ENCODE results near the gene CRYBG2.
"Not testable (repeated sequence)": the region's sequence is repeated elsewhere in the genome, so short reads cannot be mapped to it uniquely, and the experiment has no call there.

The CRYBG2 gene

DNA sequence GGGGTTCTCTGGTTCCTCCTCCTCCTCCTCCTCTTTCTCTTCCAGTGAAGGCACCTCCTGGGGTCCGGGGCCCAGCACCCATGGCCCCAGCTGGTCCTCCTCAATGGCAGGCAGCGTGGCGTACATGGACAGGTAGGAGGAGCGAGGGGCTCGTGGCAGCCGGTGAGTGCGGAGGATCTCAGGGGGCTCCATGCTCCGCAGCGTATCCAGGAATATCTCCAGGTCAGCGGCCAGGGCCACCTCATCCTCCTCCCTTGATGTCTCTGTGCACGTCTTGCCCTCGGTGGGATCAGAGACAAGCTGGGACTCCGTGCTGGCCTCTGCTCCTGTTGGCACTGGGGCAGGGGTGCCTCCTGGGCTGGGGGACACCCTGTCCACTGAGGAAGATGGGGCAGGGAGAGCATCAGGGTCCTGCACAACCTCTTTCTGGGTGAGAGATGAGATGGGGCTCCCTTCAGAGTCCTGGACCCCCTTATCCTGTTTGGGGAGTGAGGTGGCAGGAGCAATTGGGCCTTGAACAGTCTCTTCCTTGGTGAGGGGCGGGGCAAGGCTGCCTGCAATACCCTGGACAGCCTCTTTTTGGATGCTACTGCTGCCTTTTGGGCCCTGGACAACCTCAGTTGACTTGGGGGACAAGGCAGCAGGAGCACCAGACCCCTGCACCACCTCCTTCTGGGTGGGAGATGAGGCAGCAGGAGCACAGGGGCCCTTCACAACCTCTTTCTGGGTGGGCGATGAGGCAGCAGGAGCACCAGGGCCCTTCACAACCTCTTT, 9.6 kb downstream of the CRYBG2 start:
- H3K27me3 ChIP-seq (ENCODE audit: control insufficient read depth, insufficient read depth, low read length), result no peaks in the 10 kb centered on the region
- H3K9me3 ChIP-seq (ENCODE audit: control insufficient read depth, low read depth, low read length), result no peaks in the 10 kb centered on the region
- no peak overlapping the region for H3K27ac ChIP-seq (ENCODE audit: low read length)
- H3K4me1 ChIP-seq (ENCODE audit: control insufficient read depth, low read depth, low read length), result no peaks in the 10 kb centered on the region
- no peak overlapping the region for H3K4me3 ChIP-seq (ENCODE audit: low read length)
- H3K9ac ChIP-seq (ENCODE audit: low read length), result no peak overlapping the region
- H3K36me3 ChIP-seq (ENCODE audit: control insufficient read depth, low read depth, low read length), result no peaks in the 10 kb centered on the region

DNA sequence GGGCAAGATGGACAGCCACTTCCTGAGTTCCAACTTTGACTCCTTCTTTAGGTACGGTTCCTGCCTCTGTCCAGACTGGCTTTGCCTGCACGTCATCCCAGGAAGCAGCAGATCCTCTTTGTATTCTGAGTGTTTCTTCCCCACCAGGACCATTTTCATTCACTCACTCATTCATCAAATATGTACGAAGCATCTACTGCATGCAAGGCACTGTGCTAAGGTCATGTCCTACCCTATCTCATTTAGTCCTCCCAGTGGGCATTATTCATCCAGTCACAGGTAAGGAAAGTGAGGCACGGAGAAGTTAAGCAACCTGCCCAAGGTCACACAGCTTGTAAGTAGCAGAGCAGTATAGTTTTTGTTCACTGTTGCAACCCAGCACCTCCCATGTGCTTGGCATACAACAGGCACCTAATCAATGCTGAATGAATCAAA, 13.9 kb downstream of the CRYBG2 start:
- Histone ChIP-seq H3K9ac (ENCODE audit: low read length) (no peak overlapping the region), H3K36me3 (ENCODE audit: control insufficient read depth, low read depth, low read length) (no peaks in the 10 kb centered on the region), H3K4me3 (ENCODE audit: low read length) (no peak overlapping the region), H3K4me1 (ENCODE audit: control insufficient read depth, low read depth, low read length) (peaks cover 15% of the 10 kb centered on the region), H3K27me3 (ENCODE audit: control insufficient read depth, insufficient read depth, low read length) (peaks cover 8% of the 10 kb centered on the region), H3K27ac (ENCODE audit: low read length) (no peak overlapping the region), H3K9me3 (ENCODE audit: control insufficient read depth, low read depth, low read length) (no peaks in the 10 kb centered on the region)

DNA sequence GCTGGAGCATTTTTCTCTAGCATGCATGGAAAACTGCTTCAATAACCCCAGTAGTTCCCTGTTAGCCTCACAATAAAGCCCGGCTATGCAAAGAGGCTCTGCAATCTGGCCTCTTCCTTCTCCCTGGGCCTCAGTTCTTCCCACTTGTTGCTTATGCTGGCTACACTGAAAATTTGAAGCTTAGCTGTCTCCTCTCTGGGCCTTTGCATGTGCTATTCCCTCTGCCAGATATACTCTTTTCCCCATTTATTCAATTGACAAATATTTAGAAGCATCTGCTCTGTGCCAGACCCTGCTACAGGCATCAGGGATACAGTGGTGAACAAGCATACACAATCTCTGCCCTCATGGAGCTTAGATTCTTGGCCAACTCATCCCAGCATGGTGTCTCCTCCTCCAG, 15.3 kb downstream of the CRYBG2 start:
- Histone ChIP-seq H3K9me3 (ENCODE audit: control insufficient read depth, low read depth, low read length) (no peaks in the 10 kb centered on the region), H3K4me1 (ENCODE audit: control insufficient read depth, low read depth, low read length) (peaks cover 19% of the 10 kb centered on the region), H3K27me3 (ENCODE audit: control insufficient read depth, insufficient read depth, low read length) (peaks cover 8% of the 10 kb centered on the region), H3K9ac (ENCODE audit: low read length) (no peak overlapping the region), H3K36me3 (ENCODE audit: control insufficient read depth, low read depth, low read length) (no peaks in the 10 kb centered on the region), H3K4me3 (ENCODE audit: low read length) (no peak overlapping the region), H3K27ac (ENCODE audit: low read length) (no peak overlapping the region)

DNA sequence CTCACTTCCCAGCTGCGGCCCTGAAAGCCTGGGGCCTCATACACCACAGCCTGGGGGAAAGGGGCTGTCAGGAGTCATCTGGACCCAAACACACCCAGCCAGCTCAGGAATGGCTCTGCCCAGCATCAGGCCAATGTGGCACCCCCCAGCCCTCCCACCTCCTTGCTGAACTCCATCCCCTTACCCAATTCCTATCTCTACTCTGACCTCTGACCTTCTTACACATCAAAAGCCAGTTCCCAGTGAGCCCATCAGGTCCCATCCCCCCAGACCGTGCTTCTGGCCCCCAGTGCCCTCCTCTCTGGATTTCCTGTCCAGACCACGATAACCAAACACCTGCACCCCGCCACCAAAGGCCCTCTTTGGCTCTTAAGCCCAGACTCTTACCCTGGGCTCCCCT, 16.3 kb downstream of the CRYBG2 start:
- H3K27me3 ChIP-seq (ENCODE audit: control insufficient read depth, insufficient read depth, low read length), result peaks cover 8% of the 10 kb centered on the region
- no peaks in the 10 kb centered on the region for H3K9me3 ChIP-seq (ENCODE audit: control insufficient read depth, low read depth, low read length)
- no peak overlapping the region for H3K27ac ChIP-seq (ENCODE audit: low read length)
- H3K36me3 ChIP-seq (ENCODE audit: control insufficient read depth, low read depth, low read length), result no peaks in the 10 kb centered on the region
- no peak overlapping the region for H3K9ac ChIP-seq (ENCODE audit: low read length)
- peaks cover 19% of the 10 kb centered on the region for H3K4me1 ChIP-seq (ENCODE audit: control insufficient read depth, low read depth, low read length)
- H3K4me3 ChIP-seq (ENCODE audit: low read length), result no peak overlapping the region

DNA sequence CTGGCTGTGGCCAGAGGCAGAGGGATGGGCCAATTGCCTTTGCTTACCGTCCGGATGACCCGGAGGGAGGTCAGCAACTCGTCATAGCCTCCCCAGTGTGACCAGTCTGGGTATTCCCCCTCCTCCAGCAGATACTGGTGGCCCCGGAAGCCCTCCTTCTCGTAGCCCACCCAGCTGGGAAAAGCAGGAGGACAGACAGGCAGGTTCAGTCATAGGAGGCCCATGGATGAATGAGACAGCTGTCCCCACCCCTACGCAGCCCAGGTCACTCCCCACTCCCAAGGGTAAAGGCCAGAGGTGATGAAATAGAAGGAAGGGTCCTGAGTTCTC, 16.8 kb downstream of the CRYBG2 start:
- no peaks in the 10 kb centered on the region for H3K9me3 ChIP-seq (ENCODE audit: control insufficient read depth, low read depth, low read length)
- peaks cover 8% of the 10 kb centered on the region for H3K27me3 ChIP-seq (ENCODE audit: control insufficient read depth, insufficient read depth, low read length)
- peaks cover 19% of the 10 kb centered on the region for H3K4me1 ChIP-seq (ENCODE audit: control insufficient read depth, low read depth, low read length)
- no peaks in the 10 kb centered on the region for H3K36me3 ChIP-seq (ENCODE audit: control insufficient read depth, low read depth, low read length)
- H3K27ac ChIP-seq (ENCODE audit: low read length), result no peak overlapping the region
- peak overlapping the region; percentile 79 for H3K4me3 ChIP-seq (ENCODE audit: low read length)
- peak overlapping the region; percentile 36 for H3K9ac ChIP-seq (ENCODE audit: low read length)

DNA sequence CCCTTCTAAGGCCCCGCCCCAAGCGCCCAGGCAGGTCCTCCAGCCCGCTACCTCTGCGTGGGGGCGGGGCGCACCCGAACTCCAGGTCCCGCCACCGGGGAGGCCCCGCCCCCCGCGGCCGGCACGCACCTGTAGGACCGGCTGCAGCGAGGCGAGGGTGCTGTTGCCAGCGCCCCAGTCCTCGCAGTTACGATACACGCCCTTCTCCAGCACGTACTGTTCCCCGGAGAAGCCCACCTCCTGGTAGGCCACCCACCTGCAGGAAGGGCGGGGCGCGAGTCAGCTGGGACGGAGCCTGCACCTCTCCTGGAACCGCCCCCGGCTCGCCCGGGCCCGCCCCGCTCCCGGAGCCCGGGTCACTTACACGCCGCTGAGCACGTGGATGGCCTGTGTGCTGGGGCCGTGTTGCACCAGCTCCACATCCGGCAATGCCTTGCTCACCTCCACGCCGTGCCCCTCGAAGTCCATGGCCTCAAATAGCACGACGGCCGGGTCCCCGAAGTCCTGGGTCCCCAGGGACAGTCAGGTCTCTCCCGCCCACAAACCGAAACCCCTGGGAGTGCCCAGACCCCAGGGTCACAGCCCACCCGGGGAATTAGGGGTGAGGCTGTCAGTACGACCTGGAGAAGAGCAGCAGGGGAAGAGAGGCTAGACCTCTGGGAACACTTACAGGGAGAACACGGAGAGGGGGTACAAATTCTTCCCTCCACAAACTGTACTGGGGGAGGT, 17.3 kb downstream of the CRYBG2 start:
- H3K9me3 ChIP-seq (ENCODE audit: control insufficient read depth, low read depth, low read length), result no peaks in the 10 kb centered on the region
- H3K4me1 ChIP-seq (ENCODE audit: control insufficient read depth, low read depth, low read length), result peaks cover 19% of the 10 kb centered on the region
- peak overlapping the region; percentile 79 for H3K4me3 ChIP-seq (ENCODE audit: low read length)
- peaks cover 8% of the 10 kb centered on the region for H3K27me3 ChIP-seq (ENCODE audit: control insufficient read depth, insufficient read depth, low read length)
- H3K27ac ChIP-seq (ENCODE audit: low read length), result no peak overlapping the region
- no peaks in the 10 kb centered on the region for H3K36me3 ChIP-seq (ENCODE audit: control insufficient read depth, low read depth, low read length)
- peak overlapping the region; percentile 36 for H3K9ac ChIP-seq (ENCODE audit: low read length)

DNA sequence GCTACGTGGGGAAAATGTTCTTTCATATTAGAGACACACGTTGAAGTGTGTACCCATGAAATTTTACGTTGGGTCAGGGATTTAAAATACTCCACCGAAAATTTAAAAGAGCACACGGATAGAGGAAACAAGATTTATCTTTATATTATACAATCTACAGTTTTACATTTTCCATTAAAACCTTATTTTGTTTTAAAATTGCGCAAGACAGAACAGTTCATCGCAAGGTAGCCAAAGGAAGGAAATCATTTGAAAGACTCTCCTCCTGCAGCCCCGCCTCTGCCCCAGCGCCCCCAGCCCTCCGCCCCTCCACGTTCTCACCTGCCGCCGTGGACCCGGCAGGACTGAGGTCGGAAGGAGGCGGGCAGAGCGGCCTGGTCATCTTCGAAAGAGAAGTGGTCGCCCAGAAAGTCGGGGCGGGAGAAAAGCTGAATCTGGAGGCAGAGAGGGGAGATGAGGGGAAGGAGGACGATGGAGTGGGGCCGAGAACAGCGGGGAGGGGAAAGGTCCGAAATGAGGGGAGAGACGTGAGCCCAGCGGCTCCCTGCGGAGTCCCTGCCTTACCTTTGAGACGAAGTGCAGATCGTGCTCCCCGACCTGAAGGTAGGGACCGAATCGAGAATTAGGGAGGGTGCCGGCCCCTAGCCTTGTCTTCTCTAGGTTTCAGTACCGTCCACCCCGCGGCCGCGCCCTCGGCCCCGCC, 18.0 kb downstream of the CRYBG2 start:
- peak overlapping the region; percentile 36 for H3K9ac ChIP-seq (ENCODE audit: low read length)
- H3K27me3 ChIP-seq (ENCODE audit: control insufficient read depth, insufficient read depth, low read length), result peaks cover 8% of the 10 kb centered on the region
- H3K4me1 ChIP-seq (ENCODE audit: control insufficient read depth, low read depth, low read length), result peaks cover 19% of the 10 kb centered on the region
- H3K9me3 ChIP-seq (ENCODE audit: control insufficient read depth, low read depth, low read length), result no peaks in the 10 kb centered on the region
- H3K4me3 ChIP-seq (ENCODE audit: low read length), result peak overlapping the region; percentile 79
- no peak overlapping the region for H3K27ac ChIP-seq (ENCODE audit: low read length)
- H3K36me3 ChIP-seq (ENCODE audit: control insufficient read depth, low read depth, low read length), result peaks cover 6% of the 10 kb centered on the region

DNA sequence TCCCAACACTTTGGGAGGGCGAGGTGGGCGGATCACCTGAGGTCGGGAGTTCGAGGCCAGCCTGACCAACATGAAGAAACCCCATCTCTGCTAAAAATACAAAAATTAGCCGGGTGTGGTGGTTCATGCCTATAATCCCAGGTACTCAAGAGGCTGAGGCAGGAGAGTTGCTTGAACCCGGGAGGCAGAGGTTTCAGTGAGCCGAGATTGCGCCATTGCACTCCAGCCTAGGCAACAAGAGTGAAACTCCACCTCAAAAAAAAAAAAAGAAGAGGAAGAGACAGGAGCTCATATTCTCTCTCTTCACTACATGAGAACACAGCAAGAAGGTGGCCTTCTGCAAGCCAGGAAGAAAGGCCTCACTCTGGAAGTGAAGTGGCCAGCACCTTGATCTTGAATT, 20.6 kb downstream of the CRYBG2 start:
- H3K4me1 ChIP-seq (ENCODE audit: control insufficient read depth, low read depth, low read length), result peaks cover 19% of the 10 kb centered on the region
- H3K9me3 ChIP-seq (ENCODE audit: control insufficient read depth, low read depth, low read length); H3K9ac ChIP-seq (ENCODE audit: low read length); H3K27me3 ChIP-seq (ENCODE audit: control insufficient read depth, insufficient read depth, low read length); H3K27ac ChIP-seq (ENCODE audit: low read length); H3K4me3 ChIP-seq (ENCODE audit: low read length): not testable (repeated sequence)
- H3K36me3 ChIP-seq (ENCODE audit: control insufficient read depth, low read depth, low read length), result peaks cover 11% of the 10 kb centered on the region

DNA sequence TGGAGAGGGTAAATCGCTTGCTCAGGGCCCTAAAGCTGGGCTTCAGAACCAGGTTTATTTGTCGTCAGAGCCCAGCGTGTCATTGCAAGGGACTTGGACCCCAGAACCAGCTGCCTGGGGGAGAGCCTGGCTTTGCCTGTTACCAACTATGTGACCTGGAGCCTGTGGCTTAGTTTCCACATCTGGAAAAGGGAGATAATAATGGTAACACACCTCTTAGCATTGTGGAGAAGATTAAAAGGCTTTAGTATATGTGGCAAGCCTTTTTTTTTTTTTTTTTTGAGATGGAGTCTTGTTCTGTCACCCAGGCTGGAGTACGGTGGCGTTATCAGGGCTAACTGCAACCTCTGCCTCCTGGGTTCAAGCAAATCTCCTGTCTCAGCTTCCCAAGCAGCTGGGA, 23.7 kb downstream of the CRYBG2 start:
- H3K9me3 ChIP-seq (ENCODE audit: control insufficient read depth, low read depth, low read length), result no peaks in the 10 kb centered on the region
- peaks cover 15% of the 10 kb centered on the region for H3K36me3 ChIP-seq (ENCODE audit: control insufficient read depth, low read depth, low read length)
- no peak overlapping the region for H3K27ac ChIP-seq (ENCODE audit: low read length)
- peaks cover 6% of the 10 kb centered on the region for H3K4me1 ChIP-seq (ENCODE audit: control insufficient read depth, low read depth, low read length)
- H3K4me3 ChIP-seq (ENCODE audit: low read length), result no peak overlapping the region
- no peaks in the 10 kb centered on the region for H3K27me3 ChIP-seq (ENCODE audit: control insufficient read depth, insufficient read depth, low read length)
- H3K9ac ChIP-seq (ENCODE audit: low read length), result no peak overlapping the region

DNA sequence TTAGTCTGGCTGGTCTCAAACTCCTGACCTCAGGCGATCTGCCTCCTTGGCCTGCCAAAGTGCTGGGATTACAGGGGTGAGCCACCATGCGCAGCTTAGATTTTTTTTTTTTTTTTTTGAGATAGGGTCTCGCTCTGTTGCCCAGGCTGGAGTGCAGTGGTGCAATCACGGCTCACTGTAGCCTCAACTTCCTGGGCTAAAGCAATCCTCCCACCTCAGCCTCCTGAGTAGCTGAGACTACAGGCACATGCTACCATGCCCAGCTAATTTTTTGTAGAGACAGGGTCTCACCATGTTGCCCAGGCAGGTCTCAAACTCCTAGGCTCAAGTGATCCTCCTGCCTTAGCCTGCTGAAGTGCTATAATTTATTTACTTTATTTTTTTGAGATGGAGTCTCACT, 24.6 kb downstream of the CRYBG2 start:
- peaks cover 23% of the 10 kb centered on the region for H3K36me3 ChIP-seq (ENCODE audit: control insufficient read depth, low read depth, low read length)
- H3K4me1 ChIP-seq (ENCODE audit: control insufficient read depth, low read depth, low read length); H3K9me3 ChIP-seq (ENCODE audit: control insufficient read depth, low read depth, low read length); H3K27ac ChIP-seq (ENCODE audit: low read length); H3K9ac ChIP-seq (ENCODE audit: low read length); H3K4me3 ChIP-seq (ENCODE audit: low read length); H3K27me3 ChIP-seq (ENCODE audit: control insufficient read depth, insufficient read depth, low read length): not testable (repeated sequence)

DNA sequence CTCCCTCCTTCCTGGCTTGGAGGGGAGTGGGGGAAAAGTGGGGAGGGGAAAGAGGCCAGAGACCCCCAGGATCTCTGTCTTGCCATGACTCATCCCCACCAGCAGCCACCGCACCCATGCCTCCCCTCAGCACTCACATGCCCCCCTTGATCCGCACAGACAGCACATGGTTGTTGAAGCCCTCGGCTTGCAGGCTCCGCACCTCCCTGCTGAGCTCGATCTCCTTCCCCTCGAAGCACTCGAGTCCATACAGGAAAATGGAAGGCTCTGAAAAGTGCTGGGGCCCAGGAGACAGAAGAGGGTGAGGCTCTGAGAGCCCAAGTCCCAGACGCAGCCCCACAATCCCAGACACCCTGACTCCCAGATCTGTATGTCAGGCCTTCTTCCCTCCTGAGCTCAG, 25.3 kb downstream of the CRYBG2 start:
- no peaks in the 10 kb centered on the region for H3K4me1 ChIP-seq (ENCODE audit: control insufficient read depth, low read depth, low read length)
- H3K4me3 ChIP-seq (ENCODE audit: low read length), result no peak overlapping the region
- no peaks in the 10 kb centered on the region for H3K9me3 ChIP-seq (ENCODE audit: control insufficient read depth, low read depth, low read length)
- no peak overlapping the region for H3K27ac ChIP-seq (ENCODE audit: low read length)
- H3K36me3 ChIP-seq (ENCODE audit: control insufficient read depth, low read depth, low read length), result peaks cover 29% of the 10 kb centered on the region
- H3K9ac ChIP-seq (ENCODE audit: low read length), result no peak overlapping the region
- no peaks in the 10 kb centered on the region for H3K27me3 ChIP-seq (ENCODE audit: control insufficient read depth, insufficient read depth, low read length)
